Activated naive CD4-positive, alpha-beta T cell treated with anti-CD3 and anti-CD28 coated beads, Interleukin-2, amount 10 ng/mL, durations not matched to agents 7 days and 5 days (primary cell): Measurements from ENCODE around the gene ZNF668.
"Not testable (repeated sequence)": the region's sequence is repeated elsewhere in the genome, so short reads cannot be mapped to it uniquely, and the experiment has no call there.

Source experiments
- CTCF ChIA-PET: fragments of 350-600 bp; sonication (Branson Sonifier 250); formaldehyde crosslinking; loops from one replicate; lab custom pipeline; 2021; ENCODE audit warnings: antibody characterized with exemption; lab: Charles Lee
- DNase-seq: peaks from one replicate; pipeline ENCODE4 v3.0.0-alpha.2; 2020
- H3K27ac Mint-ChIP-seq: one replicate; pipeline ENCODE4 v1.8.0; 2021; ENCODE audit warnings: mild to moderate bottlenecking, moderate library complexity, mixed read lengths
- H3K27me3 Mint-ChIP-seq: one replicate; pipeline ENCODE4 v1.8.0; 2021; ENCODE audit warnings: mild to moderate bottlenecking, mixed read lengths
- H3K36me3 Mint-ChIP-seq: one replicate; pipeline ENCODE4 v1.8.0; 2021; ENCODE audit warnings: mixed read lengths
- H3K4me1 Mint-ChIP-seq: one replicate; pipeline ENCODE4 v1.8.0; 2021; ENCODE audit warnings: mixed read lengths
- H3K4me3 Mint-ChIP-seq: one replicate; pipeline ENCODE4 v1.8.0; 2021; ENCODE audit warnings: mild to moderate bottlenecking, moderate library complexity, mixed read lengths
- H3K9me3 Mint-ChIP-seq: one replicate; pipeline ENCODE4 v1.8.0; 2021; ENCODE audit warnings: mixed read lengths

ZNF668 gene

DNA sequence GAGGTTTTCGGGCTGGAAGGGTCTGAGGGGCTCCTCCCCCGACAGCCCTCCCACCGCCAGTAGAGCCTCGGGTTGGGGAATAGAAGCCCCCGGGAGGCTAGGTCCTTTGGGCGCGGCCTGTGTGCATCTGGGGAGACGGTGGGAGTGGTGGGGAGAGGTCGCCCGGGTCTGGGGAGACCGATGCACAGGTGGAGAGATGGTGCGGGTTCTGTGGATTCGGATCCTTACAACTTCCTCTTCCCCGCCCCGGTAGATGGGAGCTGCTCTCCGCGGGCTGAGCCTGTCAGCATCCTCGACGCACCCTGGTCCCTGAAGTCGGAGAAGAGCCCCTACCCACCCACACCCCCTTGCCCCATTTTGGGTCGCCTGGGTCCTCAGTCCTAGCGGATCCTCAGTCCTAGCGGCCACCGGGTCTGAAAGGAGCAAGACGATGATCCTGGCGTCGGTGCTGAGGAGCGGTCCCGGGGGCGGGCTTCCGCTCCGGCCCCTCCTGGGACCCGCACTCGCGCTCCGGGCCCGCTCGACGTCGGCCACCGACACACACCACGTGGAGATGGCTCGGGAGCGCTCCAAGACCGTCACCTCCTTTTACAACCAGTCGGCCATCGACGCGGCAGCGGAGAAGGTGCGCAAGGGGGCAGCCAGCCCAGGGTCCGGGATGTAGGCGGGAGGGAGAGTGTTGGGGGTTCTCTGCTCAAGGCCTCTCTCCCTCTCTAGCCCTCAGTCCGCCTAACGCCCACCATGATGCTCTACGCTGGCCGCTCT, 34.9 kb upstream of the ZNF668 start:
- Mint-ChIP-seq H3K4me3 (peak overlapping the region; percentile 79), H3K27me3 (no peaks in the 10 kb centered on the region), H3K27ac (peak overlapping the region; percentile 77)

DNA sequence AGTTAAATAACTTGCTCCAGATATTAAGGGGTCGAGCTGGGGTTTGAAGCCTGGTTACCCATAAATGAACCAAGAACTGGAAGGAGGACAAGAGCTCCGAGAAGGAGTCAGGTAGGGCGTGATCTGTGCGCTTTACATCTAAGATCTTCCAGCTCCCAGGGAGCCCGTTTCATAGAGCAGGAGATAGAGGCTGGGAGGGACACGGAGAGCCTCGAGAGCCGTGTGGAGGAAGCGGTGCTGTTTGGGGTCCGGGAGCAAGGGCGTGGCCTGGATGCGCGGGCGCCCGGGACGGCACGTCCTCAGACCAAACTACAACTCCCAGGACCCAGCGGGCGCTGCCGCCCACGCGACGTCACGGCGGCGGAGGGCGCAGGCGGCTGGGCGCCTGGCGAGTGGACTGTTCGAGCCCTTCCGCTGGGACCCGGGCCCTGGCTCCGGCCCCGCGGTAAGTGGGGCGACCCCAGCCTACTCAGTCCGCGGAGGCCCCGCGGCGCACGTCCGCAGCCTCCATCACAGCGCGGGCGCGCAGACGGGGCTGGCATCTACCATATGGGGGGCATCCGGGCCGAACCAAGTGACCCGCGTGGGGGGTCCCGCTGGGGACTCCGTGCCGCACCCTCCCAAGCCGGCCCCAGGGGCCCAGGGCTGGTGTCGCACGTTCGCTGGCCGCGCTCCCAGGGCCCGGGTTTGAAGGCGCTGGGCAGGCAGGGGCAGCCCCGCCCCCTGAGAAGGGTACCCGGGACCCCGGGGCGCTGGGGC, 34.2 kb upstream of the ZNF668 start, which contains the start of gene BCKDK:
Gene BCKDK, plus strand, starts transcription at position 352 of the 759 bp plus-strand sequence. CDS start 838 bp downstream, outside the sequence.
- CTCF ChIA-PET = interaction anchor here (1.0 kb wide), 2 partner anchors 12 to 17 kb away, joined by 3 to 5 read pairs; no protein-coding TSS in a partner anchor
- H3K27me3 Mint-ChIP-seq = peaks cover 4% of the 10 kb centered on the region
- H3K9me3 Mint-ChIP-seq = no peaks in the 10 kb centered on the region
- H3K36me3 Mint-ChIP-seq = peaks cover 21% of the 10 kb centered on the region
- H3K4me1 Mint-ChIP-seq = peaks cover 32% of the 10 kb centered on the region
- H3K27ac Mint-ChIP-seq = peak within 1 kb of the TSS; percentile 85
- peak within 1 kb of the TSS; percentile 82 for H3K4me3 Mint-ChIP-seq
- peak; percentile 82 for DNase-seq

More for the DNA sequence above, 34.9 kb upstream of the ZNF668 start:
- CTCF ChIA-PET = no interaction called here
- DNase-seq = no peak
- H3K4me1 Mint-ChIP-seq = peaks cover 36% of the 10 kb centered on the region
- H3K36me3 Mint-ChIP-seq = peaks cover 21% of the 10 kb centered on the region
- H3K9me3 Mint-ChIP-seq = no peaks in the 10 kb centered on the region

DNA sequence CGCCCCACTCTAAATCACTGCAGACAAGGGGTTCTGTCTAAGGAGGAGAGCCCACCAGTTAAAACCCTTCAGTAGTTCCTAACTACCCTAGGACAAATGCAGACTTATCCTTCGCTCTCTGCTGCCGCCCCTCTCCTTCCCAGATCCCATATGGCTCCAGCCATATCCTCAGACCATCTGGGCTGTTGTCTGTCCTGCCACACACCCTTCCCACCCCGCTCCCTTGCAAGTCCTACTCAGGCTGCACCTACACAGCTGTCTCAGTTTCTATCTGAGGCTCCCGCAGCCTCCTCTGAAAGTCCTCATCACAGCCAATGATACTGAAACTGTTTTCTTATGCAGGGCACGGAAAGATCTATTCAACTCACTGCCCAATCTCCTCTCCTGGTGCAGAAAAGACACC, 33.4 kb upstream of the ZNF668 start:
- Mint-ChIP-seq H3K36me3 (peaks cover 21% of the 10 kb centered on the region), H3K4me3 (peak overlapping the region; percentile 82), H3K9me3 (no peaks in the 10 kb centered on the region), H3K27ac (peak overlapping the region; percentile 85), H3K27me3 (peaks cover 8% of the 10 kb centered on the region), H3K4me1 (peaks cover 32% of the 10 kb centered on the region)
- CTCF ChIA-PET = interaction anchor here (0.6 to 1.1 kb wide), 4 partner anchors 11 to 122 kb away, joined by 3 to 5 read pairs (median 4); partner anchors contain the start of gene HSD3B7
- DNase-seq = peak; percentile 30

DNA sequence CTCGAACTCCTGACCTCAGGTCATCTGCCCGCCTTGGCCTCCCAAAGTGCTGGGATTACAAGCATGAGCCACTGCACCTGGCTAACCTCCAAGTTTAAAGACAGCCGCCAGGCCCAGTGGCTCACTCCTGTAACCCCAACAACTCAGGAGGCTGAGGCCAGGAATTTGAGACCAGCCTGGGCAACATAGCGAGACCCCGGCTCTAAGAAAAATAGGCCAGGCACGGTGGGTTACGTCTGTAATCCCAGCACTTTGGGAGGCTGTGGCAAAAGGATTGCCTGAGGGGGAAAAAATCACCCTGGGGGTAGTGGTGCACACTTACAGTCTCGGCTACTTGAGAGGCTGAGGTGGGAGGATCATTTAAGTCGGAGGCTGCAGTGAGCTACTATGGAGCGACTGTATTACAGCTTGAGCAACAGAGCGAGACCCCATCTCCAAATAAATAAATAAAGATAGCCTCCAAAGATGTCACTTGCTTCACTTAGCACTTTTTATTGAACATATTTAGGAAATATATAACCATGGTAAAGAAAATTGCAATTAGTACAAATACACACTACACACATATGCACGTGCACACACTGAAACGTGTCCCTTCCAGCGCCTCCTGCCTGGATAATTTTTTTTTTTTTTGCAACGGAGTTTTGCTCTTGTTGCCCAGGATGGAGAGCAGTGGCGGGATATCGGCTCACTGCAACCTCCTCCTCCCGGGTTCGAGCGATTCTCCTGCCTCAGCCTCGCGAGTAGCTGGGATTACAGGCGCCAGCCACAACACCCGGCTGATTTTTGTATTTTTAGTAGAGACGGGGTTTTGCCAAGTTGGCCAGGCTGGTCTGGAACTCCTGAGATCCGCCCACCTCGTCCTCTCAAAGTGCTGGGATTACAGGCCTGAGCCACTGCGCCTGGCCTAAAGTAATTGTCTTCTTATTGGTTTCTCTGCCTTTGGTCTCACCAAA, 32.7 kb upstream of the ZNF668 start:
- Mint-ChIP-seq H3K9me3 (no peaks in the 10 kb centered on the region), H3K4me3 (peak overlapping the region; percentile 82), H3K36me3 (peaks cover 17% of the 10 kb centered on the region), H3K27ac (peak overlapping the region; percentile 85), H3K27me3 (peaks cover 8% of the 10 kb centered on the region), H3K4me1 (peaks cover 32% of the 10 kb centered on the region)
- DNase-seq = no peak
- CTCF ChIA-PET = interaction anchor here (0.6 to 1.1 kb wide), 4 partner anchors 10 to 122 kb away, joined by 3 to 5 read pairs (median 4); partner anchors contain the start of gene HSD3B7

DNA sequence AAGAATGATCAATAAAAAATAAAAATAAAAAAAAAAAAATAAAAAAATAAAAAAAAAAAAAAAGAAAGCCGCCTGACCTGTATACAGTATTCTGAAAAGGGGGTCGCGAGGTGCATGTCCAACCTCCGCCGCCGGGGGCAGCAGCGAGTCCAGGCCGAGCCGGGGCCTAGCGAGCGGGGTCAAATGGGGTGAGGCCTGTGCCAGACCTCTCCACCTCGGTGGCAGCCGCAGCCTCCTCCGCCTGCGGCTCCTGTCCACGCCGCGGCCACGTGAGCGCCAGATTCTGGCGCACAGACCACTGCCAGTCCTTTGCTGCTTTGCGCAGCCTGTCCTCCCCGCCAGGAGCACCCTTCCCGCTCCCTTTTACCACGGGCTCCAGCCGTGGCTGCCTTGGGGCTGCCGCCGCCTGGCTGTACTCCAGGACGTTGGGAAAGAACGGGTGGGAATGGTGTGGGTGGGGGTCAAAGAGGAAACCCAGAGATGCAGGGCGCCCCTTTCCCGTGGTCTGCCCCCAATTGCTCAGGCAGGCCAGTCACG, 31.7 kb upstream of the ZNF668 start:
- Mint-ChIP-seq H3K27ac (peak overlapping the region; percentile 73), H3K4me1 (peaks cover 31% of the 10 kb centered on the region), H3K9me3 (no peaks in the 10 kb centered on the region), H3K36me3 (peaks cover 13% of the 10 kb centered on the region), H3K27me3 (peaks cover 12% of the 10 kb centered on the region), H3K4me3 (no peak overlapping the region)
- DNase-seq = peak; percentile 85
- CTCF ChIA-PET = no interaction called here

DNA sequence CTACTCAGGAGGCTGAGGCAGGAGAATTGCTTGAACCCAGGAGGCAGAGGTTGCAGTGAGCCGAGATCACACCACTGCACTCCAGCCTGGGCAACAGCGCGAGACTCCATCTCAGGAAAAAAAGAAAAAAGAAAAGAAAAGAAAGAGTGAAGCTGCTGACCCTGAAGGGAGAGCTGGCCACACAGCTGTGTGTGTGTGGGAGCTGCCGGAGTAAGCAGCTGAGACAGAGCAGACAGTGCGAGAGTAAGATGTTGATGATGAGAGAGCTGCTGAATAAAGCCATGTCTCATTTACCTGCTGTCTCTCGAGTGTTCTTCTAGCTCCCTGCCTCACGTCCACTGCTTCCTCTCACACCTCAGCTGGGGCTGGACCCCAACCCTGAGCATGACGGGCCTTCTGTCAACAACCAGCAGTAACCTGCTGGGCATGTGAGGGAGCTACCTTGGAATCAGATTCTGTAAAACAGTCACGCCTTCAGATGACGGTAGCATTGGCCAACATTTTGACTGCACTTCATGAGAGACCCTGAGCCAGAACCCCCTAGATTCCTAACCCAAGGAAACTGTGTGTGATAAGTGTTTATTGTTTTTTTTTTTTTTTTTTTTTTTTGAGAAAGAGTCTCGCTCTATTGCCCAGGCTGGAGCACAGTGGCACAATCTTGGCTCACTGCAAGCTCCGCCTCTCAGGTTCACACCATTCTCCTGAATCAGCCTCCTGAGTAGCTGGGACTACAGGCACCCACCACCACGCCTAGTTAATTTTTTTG, 27.0 kb upstream of the ZNF668 start:
- H3K36me3 Mint-ChIP-seq, DNase-seq, H3K27ac Mint-ChIP-seq, H3K4me1 Mint-ChIP-seq, H3K9me3 Mint-ChIP-seq, H3K4me3 Mint-ChIP-seq: not testable (repeated sequence)
- peaks cover 23% of the 10 kb centered on the region for H3K27me3 Mint-ChIP-seq
- CTCF ChIA-PET = interaction anchor here (0.9 to 1.2 kb wide), 4 partner anchors 8 to 357 kb away, joined by 3 read pairs; no protein-coding TSS in a partner anchor

DNA sequence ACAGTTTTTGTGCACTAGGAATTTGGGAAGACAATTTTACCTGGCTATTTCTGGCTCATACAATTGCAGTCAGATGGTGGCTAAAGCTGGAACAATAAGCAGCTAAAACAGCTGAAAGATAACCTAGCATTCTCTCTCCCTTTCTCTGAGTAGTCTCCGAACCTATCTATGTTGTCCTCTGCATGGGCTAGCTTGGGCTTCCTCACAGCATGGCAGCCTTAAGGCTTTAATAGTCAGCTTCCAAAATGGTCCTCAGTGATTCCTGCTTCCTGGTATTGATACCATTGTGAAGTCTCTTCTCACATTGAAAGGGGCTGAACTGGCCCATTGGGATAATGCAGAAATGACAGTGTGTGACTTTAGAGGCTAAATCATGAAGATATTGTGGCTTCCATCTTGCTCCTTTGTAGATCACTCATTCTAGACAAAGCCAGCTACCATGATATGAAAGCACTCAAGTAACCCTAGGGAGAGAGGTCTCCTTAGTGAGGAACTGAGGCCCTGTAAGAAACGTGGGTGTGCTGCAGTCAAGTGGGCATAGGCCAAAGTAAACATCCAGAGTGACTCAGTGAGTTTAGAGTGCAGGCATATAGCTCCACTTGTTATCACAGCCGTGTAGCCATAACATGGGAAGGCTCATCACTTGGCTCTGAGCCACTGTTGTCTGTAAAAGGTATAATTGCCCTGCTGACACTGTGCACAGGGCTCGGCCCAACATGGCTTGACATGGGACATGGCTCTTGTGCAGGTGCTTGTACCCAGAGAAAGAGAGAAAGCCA, 26.0 kb upstream of the ZNF668 start:
- Mint-ChIP-seq H3K36me3 (no peaks in the 10 kb centered on the region), H3K27ac (no peak overlapping the region)
- DNase-seq = no peak

DNA sequence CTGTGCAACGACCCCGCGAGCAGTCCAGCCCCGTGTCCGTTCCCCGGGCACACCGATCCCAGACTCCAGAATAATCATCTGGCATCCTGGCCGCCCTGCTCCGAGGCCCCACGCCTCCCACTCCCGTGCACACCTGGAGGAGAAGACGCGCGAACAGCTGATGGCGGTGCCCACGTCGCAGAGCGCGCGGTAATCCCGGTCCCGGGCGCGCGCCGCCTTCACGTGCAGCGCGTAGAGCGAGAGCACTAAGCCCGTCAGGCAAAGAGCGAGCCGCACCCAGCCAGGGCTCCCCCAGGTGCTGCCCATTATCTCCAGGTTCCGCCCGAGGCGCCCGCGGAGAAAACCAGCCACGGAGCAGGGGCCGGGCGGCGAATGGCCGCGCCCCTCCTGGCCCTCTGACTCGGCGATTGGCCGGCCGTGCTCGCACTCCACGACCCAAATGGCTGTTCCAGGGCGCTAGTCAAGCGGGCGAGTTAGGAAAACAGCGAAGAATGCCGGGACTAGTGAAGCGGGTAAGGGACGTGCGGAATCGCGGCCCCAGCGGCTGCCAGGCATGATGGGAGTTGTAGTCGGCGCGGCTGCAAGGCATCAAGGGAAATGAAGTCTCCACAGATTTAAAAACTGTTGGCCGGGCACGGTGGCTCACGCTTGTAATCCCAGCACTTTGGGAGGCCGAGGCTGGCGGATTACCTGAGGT, 20.5 kb upstream of the ZNF668 start, which contains the start of gene VKORC1:
Gene VKORC1, minus strand, starts transcription at position 374 of the 697 bp plus-strand sequence. Its CDS starts 68 bp downstream, at position 306.
- Mint-ChIP-seq H3K4me1 (peaks cover 37% of the 10 kb centered on the region), H3K27ac (peak within 1 kb of the TSS; percentile 94), H3K27me3 (peaks cover 6% of the 10 kb centered on the region), H3K4me3 (peak within 1 kb of the TSS; percentile 93), H3K36me3 (peaks cover 11% of the 10 kb centered on the region), H3K9me3 (no peaks in the 10 kb centered on the region)
- peak; percentile 93 for DNase-seq
- CTCF ChIA-PET = interaction anchor here (0.7 to 1.8 kb wide), 2 partner anchors 109 to 293 kb away, joined by 3 to 12 read pairs; partner anchors contain the start of gene HSD3B7

More for the DNA sequence above, 26.0 kb upstream of the ZNF668 start:
- no peak overlapping the region for H3K4me3 Mint-ChIP-seq
- CTCF ChIA-PET = interaction anchor here (1.1 kb wide), 1 partner anchor 114 kb away, joined by 3 read pairs; no protein-coding TSS in a partner anchor
- H3K27me3 Mint-ChIP-seq = peaks cover 23% of the 10 kb centered on the region
- peaks cover 11% of the 10 kb centered on the region for H3K4me1 Mint-ChIP-seq
- H3K9me3 Mint-ChIP-seq = no peaks in the 10 kb centered on the region

DNA sequence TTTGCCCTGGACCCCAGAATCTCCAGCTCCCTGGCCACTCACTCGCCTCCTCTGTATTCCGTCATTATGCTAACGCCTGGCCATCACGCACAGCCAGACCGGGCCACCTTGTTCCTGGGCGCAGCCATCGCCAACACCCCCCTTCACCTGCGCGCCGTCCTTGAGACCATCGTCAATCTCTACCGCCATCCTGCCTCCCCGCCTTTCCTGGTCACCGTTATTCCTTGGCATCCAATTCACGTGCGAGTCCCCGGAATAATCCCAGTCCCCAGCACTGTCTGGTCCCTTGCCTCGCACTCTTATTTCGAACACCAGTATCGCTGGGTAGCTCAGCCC, 20.0 kb upstream of the ZNF668 start:
- CTCF ChIA-PET = interaction anchor here (0.5 kb wide), 1 partner anchor 325 kb away, joined by 3 read pairs; no protein-coding TSS in a partner anchor
- H3K4me1 Mint-ChIP-seq = peaks cover 37% of the 10 kb centered on the region
- peak overlapping the region; percentile 94 for H3K27ac Mint-ChIP-seq
- peak overlapping the region; percentile 93 for H3K4me3 Mint-ChIP-seq
- peaks cover 13% of the 10 kb centered on the region for H3K36me3 Mint-ChIP-seq
- H3K9me3 Mint-ChIP-seq = no peaks in the 10 kb centered on the region
- peaks cover 4% of the 10 kb centered on the region for H3K27me3 Mint-ChIP-seq
- no peak for DNase-seq

DNA sequence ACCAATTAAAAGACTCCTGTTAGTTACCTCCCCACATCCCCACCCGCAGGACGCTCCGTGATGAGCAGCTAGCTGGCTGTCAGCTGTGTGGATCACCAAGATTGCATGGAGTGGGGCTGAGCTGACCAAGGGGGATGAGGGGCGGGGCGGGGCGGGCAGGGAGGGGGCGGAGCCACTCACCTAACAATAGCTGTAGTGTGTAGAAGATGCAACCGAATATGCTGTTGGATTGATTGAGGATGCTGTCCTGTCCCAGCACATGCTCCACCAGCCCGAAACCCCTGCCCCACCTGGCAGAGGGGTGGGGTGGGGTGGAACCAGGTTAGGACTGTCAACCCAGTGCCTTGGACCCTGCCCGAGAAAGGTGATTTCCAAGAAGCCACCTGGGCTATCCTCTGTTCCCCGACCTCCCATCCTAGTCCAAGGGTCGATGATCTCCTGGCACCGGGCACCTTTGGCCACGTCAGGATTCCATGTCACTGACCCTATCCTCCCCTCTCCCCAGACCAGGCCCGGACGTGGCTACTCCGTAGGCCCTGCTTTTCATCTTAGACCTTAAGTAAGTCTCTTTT, 19.2 kb upstream of the ZNF668 start:
- H3K27ac Mint-ChIP-seq = no peak overlapping the region
- peaks cover 14% of the 10 kb centered on the region for H3K36me3 Mint-ChIP-seq
- DNase-seq = no peak
- H3K9me3 Mint-ChIP-seq = no peaks in the 10 kb centered on the region
- CTCF ChIA-PET = interaction anchor here (0.5 to 0.9 kb wide), 3 partner anchors 9 to 326 kb away, joined by 3 read pairs; no protein-coding TSS in a partner anchor
- H3K4me1 Mint-ChIP-seq = peaks cover 37% of the 10 kb centered on the region
- peak overlapping the region; percentile 93 for H3K4me3 Mint-ChIP-seq
- peaks cover 2% of the 10 kb centered on the region for H3K27me3 Mint-ChIP-seq

DNA sequence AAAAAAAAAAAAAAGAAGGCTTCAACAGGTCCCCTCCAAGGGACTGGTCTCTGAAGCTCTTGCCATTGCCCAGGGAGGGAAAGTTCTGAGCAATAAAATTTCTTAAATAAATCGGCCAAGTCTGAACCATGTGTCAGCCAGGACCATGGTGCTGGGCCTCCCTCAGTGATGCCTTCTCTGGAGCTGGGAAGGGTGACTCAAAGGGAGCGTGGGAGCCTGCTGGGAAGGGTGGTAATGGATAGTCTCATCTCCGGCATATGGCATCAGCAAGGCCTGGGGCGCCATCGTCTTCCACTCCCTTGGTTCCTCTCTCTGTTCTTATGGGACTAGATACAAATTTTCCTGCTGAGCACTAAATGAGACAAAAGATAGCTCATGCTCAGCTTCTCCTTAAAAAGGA, 18.3 kb upstream of the ZNF668 start:
- Mint-ChIP-seq H3K4me3 (peak overlapping the region; percentile 93), H3K36me3 (peaks cover 14% of the 10 kb centered on the region), H3K27ac (no peak overlapping the region), H3K27me3 (no peaks in the 10 kb centered on the region), H3K9me3 (no peaks in the 10 kb centered on the region), H3K4me1 (peaks cover 37% of the 10 kb centered on the region)
- CTCF ChIA-PET = interaction anchor here (0.7 to 1.4 kb wide), 7 partner anchors 9 to 1366 kb away, joined by 3 to 4 read pairs (median 3); no protein-coding TSS in a partner anchor
- DNase-seq = no peak
